RWPE2 (cell line): ENCODE data around the gene FNTB.

Source experiments
- ATAC-seq: fragments of 200-7000 bp; cut with Tn5 transposase; 3 replicates; pipeline ENCODE4 v1.9.1; 2021; ENCODE audit warnings: low read depth
- DNase-seq: peaks from one replicate; pipeline ENCODE4 v3.0.0-alpha.2; 2020; ENCODE audit warnings: low spot score
- H3K27ac ChIP-seq: fragments of 450-650 bp; 2 replicates; pipeline ENCODE4 v1.5.1; 2017; ENCODE audit warnings: mild to moderate bottlenecking; ENCODE audit not compliant: poor library complexity, severe bottlenecking
- H3K27me3 ChIP-seq: fragments of 250-450 bp; sonication (Bioruptor Pico); 2 replicates; pipeline ENCODE4 v1.5.1; 2021; ENCODE audit warnings: mild to moderate bottlenecking, moderate library complexity; ENCODE audit not compliant: insufficient read depth, poor library complexity, severe bottlenecking
- H3K36me3 ChIP-seq: fragments of 250-450 bp; sonication (Bioruptor Pico); 2 replicates; pipeline ENCODE4 v1.5.1; 2020; ENCODE audit warnings: low read depth, mild to moderate bottlenecking, moderate library complexity
- H3K4me1 ChIP-seq: fragments of 250-450 bp; sonication (Bioruptor Pico); 2 replicates; pipeline ENCODE4 v1.5.1; 2021; ENCODE audit warnings: mild to moderate bottlenecking, moderate library complexity; ENCODE audit not compliant: insufficient read depth, poor library complexity, severe bottlenecking
- H3K4me3 ChIP-seq: fragments of 250-450 bp; sonication (Bioruptor Pico); 2 replicates; pipeline ENCODE4 v1.5.1; 2021; ENCODE audit warnings: mild to moderate bottlenecking, moderate library complexity; ENCODE audit not compliant: severe bottlenecking
- H3K9me3 ChIP-seq: fragments of 250-450 bp; sonication (Bioruptor Pico); 2 replicates; pipeline ENCODE4 v1.5.1; 2021; ENCODE audit warnings: mild to moderate bottlenecking, moderate library complexity; ENCODE audit not compliant: severe bottlenecking
- TF ChIP-seq, protein P1 (sequence below): fragments of 450-650 bp; IDR thresholded peaks from one replicate; pipeline ENCODE4 v1.5.1; 2017; ENCODE audit warnings: mild to moderate bottlenecking, moderate library complexity; ENCODE audit not compliant: poor library complexity, severe bottlenecking

The FNTB gene

DNA sequence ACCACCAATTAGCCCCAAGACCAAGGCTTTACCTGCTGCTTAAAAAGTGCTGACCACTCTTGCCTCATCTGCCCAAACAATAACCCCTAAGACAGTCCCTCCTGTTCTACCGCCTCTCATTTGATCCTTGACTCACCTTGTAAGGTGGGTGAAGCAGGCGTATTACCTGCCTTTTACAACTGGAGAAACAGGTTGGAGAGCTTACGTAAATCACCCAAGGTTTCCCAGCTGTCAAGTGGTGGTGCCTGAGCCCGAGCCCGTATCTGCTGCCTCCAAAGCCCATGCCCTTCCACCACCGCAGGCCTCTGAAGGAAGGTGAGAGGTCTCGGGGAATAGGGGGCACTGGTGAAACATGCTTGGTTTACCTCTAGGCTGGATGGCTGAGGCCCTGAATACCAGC, 79.0 kb downstream of the FNTB start:
- DNase-seq: no peak
- Histone ChIP-seq H3K27me3 (no peaks in the 10 kb centered on the region), H3K27ac (no peak overlapping the region), H3K4me3 (no peak overlapping the region), H3K36me3 (peaks cover 28% of the 10 kb centered on the region), H3K9me3 (no peaks in the 10 kb centered on the region), H3K4me1 (peaks cover 4% of the 10 kb centered on the region)
- TF ChIP-seq, protein P1, sequence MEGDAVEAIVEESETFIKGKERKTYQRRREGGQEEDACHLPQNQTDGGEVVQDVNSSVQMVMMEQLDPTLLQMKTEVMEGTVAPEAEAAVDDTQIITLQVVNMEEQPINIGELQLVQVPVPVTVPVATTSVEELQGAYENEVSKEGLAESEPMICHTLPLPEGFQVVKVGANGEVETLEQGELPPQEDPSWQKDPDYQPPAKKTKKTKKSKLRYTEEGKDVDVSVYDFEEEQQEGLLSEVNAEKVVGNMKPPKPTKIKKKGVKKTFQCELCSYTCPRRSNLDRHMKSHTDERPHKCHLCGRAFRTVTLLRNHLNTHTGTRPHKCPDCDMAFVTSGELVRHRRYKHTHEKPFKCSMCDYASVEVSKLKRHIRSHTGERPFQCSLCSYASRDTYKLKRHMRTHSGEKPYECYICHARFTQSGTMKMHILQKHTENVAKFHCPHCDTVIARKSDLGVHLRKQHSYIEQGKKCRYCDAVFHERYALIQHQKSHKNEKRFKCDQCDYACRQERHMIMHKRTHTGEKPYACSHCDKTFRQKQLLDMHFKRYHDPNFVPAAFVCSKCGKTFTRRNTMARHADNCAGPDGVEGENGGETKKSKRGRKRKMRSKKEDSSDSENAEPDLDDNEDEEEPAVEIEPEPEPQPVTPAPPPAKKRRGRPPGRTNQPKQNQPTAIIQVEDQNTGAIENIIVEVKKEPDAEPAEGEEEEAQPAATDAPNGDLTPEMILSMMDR: no peak
- ATAC-seq: no peak

- H3K27me3 ChIP-seq: no peaks in the 10 kb centered on the region
- DNase-seq: peak; percentile 30
- H3K27ac ChIP-seq: no peak overlapping the region
- no peaks in the 10 kb centered on the region for H3K9me3 ChIP-seq
- ATAC-seq: no peak
- H3K4me3 ChIP-seq: no peak overlapping the region
- peaks cover 7% of the 10 kb centered on the region; the same call in 1 of the 2 replicates for H3K36me3 ChIP-seq
- H3K4me1 ChIP-seq: peaks cover 11% of the 10 kb centered on the region
- TF ChIP-seq, protein P1: no peak
Observed at GRCh38 chr14:65069874-65070413, 83.2 kb downstream of the FNTB start.

GRCh38 chr14:65070471-65070976, 83.8 kb downstream of the FNTB start:
- peaks cover 13% of the 10 kb centered on the region; the same call in 1 of the 2 replicates for H3K36me3 ChIP-seq
- DNase-seq (no peak), ATAC-seq (peak; percentile 44; the same call in 2 of the 3 replicates)
- TF ChIP-seq, protein P1: no peak
- no peaks in the 10 kb centered on the region for H3K9me3 ChIP-seq
- no peak overlapping the region for H3K4me3 ChIP-seq
- H3K27ac ChIP-seq: no peak overlapping the region
- H3K27me3 ChIP-seq: no peaks in the 10 kb centered on the region
- H3K4me1 ChIP-seq: peaks cover 11% of the 10 kb centered on the region

DNA sequence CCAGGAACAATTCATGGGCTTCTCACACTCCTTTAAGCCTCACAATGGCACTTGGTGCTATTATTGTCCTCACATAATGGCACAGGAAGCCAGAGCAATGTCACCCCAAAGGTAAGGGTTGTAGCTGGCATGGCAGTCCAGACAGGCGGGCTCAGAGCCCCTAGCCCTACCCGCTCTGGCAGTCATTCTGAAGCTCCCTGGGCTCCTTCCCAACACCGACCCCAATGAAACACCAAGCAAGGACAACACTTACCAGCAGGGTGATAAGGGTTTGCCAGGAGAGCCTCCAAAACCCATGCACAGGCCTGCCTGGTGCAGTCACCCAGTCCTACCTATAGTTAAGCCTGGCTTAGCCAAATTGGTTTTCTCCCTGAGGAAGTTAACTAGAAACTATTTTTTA, 84.8 kb downstream of the FNTB start:
- Histone ChIP-seq H3K27me3 (no peaks in the 10 kb centered on the region), H3K4me1 (peaks cover 11% of the 10 kb centered on the region), H3K9me3 (no peaks in the 10 kb centered on the region), H3K27ac (no peak overlapping the region), H3K4me3 (no peak overlapping the region), H3K36me3 (peaks cover 20% of the 10 kb centered on the region; the same call in 1 of the 2 replicates)
- 0 out of 3 replicates have a peak, but pooled peaks have one; percentile 14 for ATAC-seq
- TF ChIP-seq, protein P1: no peak
- DNase-seq: no peak

- ATAC-seq (no peak), DNase-seq (no peak)
- no peaks in the 10 kb centered on the region for H3K27me3 ChIP-seq
- H3K4me3 ChIP-seq: no peak overlapping the region
- H3K4me1 ChIP-seq: peaks cover 11% of the 10 kb centered on the region
- H3K9me3 ChIP-seq: no peaks in the 10 kb centered on the region
- peaks cover 27% of the 10 kb centered on the region for H3K36me3 ChIP-seq
- no peak overlapping the region for H3K27ac ChIP-seq
- TF ChIP-seq, protein P1: no peak
Observed at GRCh38 chr14:65072256-65072655, 85.6 kb downstream of the FNTB start.
